Measurements from ENCODE around the gene SLIT3.

The SLIT3 gene

DNA sequence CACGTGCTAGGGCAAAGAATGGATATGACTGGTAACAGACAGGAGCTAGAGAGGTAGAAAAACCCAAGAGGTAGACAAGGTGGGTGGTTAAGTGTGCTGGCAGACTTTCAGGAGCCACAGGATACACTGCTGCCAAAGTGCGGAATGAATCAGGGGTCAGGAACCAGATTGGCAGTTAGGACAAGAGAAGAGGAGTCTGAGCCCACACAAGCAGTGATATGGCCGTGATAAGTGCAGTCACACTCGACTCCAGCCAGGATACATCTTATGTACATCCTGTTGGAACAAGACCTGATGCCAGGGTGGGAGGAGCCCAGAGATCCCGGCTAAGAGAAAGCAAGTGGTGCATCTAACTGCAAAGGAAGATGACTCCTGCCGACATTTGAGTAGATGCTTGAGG lies 10.0 kb downstream of the SLIT3 start:
- no peak overlapping the region for H3K4me3 ChIP-seq (ENCODE audit: low read depth, low read length)
- TF ChIP-seq, protein P1, sequence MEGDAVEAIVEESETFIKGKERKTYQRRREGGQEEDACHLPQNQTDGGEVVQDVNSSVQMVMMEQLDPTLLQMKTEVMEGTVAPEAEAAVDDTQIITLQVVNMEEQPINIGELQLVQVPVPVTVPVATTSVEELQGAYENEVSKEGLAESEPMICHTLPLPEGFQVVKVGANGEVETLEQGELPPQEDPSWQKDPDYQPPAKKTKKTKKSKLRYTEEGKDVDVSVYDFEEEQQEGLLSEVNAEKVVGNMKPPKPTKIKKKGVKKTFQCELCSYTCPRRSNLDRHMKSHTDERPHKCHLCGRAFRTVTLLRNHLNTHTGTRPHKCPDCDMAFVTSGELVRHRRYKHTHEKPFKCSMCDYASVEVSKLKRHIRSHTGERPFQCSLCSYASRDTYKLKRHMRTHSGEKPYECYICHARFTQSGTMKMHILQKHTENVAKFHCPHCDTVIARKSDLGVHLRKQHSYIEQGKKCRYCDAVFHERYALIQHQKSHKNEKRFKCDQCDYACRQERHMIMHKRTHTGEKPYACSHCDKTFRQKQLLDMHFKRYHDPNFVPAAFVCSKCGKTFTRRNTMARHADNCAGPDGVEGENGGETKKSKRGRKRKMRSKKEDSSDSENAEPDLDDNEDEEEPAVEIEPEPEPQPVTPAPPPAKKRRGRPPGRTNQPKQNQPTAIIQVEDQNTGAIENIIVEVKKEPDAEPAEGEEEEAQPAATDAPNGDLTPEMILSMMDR (IDR thresholded peaks at IDR 0.05; ENCODE audit: low read depth, low read length) = no peak

DNA sequence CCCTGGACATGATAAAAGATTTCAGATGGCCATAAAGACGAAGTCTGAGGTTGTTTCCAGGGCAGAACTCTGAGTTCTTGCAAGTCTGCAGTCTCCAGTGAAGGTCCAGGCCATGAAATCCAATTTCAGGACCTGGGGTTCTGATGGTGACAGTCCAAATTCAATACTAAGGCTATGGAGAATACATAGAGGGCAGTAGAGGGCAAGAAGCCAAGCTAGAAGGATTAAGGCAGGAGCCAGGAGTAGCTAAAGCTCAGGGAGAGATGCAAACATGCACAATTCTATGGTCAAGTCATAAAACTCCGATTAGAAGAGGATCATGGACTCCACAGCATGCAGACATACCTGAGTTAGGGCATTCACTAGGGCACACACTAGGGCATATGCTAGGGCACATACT lies 11.4 kb downstream of the SLIT3 start:
- TF ChIP-seq, protein P1 (IDR thresholded peaks at IDR 0.05; ENCODE audit: low read depth, low read length) = no peak
- no peak overlapping the region for H3K4me3 ChIP-seq (ENCODE audit: low read depth, low read length)

DNA sequence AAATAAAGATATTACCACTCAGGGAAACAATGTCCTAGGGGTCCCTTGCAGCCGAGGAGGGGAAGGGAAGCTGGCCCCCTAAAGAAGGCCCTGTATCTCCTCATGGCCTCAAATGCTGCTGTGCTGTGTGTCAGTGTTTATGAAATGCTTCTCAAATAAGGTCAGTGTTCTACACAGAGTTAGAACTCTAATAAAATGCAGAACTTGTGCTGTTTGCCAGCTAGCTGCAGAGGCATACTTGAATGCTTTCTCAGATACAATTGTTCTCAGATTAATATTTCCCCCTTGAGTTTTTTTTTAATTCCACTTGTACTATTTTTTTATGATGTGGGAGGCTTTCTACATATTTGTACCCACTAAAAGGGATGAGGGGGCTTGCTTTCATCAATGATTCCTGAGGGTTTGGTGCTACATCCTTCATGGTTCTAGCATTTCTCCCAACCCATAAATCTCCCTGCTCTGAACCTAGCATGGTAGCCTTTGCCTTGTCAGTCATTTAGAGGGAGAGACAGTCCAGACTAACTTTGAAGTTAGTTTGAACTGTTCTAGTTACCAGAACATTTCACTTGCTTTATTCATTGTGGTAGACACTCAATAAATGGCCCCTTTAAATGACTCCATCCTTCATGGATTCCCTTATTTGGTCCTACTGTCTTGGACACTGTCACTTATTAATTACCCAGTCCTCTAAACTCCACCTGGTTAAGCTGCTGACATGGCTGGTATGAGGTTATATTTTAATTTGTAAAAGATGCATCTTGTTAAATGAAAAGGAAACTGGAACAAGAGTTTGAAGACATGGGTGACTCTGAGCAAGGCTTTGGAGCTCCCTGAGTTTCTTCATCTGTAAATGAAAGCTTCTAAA lies 12.6 kb downstream of the SLIT3 start:
- TF ChIP-seq, protein P1 (IDR thresholded peaks at IDR 0.05; ENCODE audit: low read depth, low read length) = no peak
- no peak overlapping the region for H3K4me3 ChIP-seq (ENCODE audit: low read depth, low read length)

DNA sequence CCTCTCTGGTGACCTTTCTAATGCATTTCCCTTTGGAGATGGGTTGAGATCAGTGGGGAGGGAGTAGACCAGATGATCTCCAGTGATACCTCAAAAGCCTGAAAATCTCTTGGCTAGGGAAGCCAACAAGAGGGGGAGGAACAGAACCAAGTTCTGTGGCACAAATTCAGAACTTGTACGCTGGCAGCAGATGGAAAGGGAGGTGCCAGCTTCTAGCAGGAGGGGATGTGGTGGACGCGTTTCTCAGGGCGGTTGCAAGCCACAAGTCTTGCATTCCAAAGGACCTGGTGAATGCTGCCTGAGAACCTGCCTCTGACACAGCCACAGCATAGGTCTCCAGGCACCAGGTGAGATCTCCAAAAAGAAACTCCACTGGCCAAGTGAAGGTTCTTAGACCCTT lies 13.4 kb downstream of the SLIT3 start:
- H3K4me3 ChIP-seq (ENCODE audit: low read depth, low read length) = no peak overlapping the region
- TF ChIP-seq, protein P1 (IDR thresholded peaks at IDR 0.05; ENCODE audit: low read depth, low read length) = no peak

DNA sequence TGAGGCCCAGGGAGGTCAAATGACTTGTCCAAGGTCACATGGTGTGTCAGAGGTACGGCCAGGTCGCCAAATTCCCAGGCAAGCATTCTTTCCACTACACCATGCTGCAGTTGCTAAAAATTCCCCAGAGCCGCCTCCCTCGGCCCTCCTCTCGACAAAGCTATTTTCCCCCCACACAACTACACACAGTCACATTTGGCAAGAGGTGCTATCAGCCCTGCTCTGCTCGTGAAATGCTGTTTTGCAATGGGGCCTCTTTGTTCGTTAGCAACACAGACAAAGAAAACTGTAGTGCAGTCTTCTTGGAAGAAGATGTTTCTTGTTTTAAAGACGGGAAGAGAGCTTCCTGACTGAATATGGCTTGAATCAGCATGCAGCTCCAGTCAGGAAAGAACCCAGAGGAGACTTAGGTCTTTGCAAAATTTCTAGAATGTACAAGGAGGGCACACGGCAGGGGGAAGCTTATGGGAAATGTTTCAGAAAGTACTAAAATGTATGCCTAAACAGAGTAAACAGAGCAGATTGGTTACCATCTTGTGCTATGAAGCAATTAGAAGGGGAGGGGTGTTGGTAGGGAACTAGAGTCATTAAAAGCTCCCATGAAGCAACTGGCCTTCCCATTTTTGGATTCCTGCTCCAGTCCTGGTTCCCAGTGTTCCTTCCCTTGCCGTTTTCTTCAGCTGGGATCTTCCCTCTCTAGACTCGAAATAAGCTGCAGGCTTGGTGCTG lies 14.2 kb downstream of the SLIT3 start:
- H3K4me3 ChIP-seq (ENCODE audit: low read depth, low read length) = no peak overlapping the region
- TF ChIP-seq, protein P1 (IDR thresholded peaks at IDR 0.05; ENCODE audit: low read depth, low read length) = no peak

DNA sequence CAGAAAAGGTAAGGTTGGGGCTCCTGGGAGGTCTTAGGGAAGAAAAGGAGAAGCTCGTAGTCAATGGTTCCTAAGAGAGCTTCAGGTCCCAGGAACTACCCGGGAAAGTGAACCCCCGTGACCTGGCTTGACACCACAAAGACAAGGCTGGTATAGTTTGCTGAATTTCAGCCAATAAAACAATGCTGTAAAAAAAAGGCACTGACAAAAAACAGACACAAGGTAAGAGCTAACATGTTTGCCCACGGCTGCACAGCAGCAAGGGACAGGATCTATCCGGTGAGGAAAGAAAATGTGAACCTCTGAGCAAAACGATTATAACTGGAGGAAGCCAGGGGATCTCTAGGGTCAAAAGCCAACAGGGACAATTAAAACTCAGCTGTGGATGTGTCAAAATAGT lies 17.1 kb downstream of the SLIT3 start:
- TF ChIP-seq, protein P1 (IDR thresholded peaks at IDR 0.05; ENCODE audit: low read depth, low read length) = no peak
- H3K4me3 ChIP-seq (ENCODE audit: low read depth, low read length) = no peak overlapping the region

DNA sequence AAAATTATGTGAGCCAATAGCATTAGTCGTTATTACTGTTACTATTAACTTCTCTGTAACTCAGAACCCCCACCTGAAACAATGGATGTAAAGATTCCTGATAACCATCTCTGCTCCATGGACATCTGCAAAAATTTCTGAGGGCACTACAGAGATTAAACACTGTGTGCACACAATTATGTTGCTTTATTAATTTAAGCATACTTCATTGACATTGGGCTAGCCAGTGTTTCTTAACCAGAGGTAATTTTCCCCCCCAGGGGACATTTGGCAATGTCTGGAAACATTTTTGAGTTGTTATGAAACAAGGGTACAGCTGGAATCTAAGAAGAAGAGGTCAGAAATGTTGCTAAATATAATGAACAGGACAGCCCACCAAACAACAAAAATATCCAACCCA lies 19.3 kb downstream of the SLIT3 start:
- TF ChIP-seq, protein P1 (IDR thresholded peaks at IDR 0.05; ENCODE audit: low read depth, low read length) = no peak
- no peak overlapping the region for H3K4me3 ChIP-seq (ENCODE audit: low read depth, low read length)

All from WI38 (cell line).